ENCODE data around the gene FN3K.
"Not testable (repeated sequence)": the region's sequence is repeated elsewhere in the genome, so short reads cannot be mapped to it uniquely, and the experiment has no call there.

Gene FN3K

GRCh38 chr17:82775001-82775823 lies 39.8 kb downstream of the FN3K start:
- DNase-seq = peak in 1 of 2 experiments; percentile 20

- no peak for DNase-seq
Observed at GRCh38 chr17:82776454-82776853, 41.0 kb downstream of the FN3K start.

- DNase-seq = not testable (repeated sequence)
Observed at GRCh38 chr17:82777778-82778375, 42.5 kb downstream of the FN3K start.

- no peak for DNase-seq
Observed at GRCh38 chr17:82779541-82779940, 44.1 kb downstream of the FN3K start.

- DNase-seq = no peak
Observed at GRCh38 chr17:82780195-82780594, 44.8 kb downstream of the FN3K start.

GRCh38 chr17:82780971-82781893 lies 45.8 kb downstream of the FN3K start:
- DNase-seq = no peak

- DNase-seq = peak in 1 of 2 experiments; percentile 23
Observed at GRCh38 chr17:82781894-82782274, 46.5 kb downstream of the FN3K start.

GRCh38 chr17:82782657-82783207 lies 47.3 kb downstream of the FN3K start:
- no peak for DNase-seq

- DNase-seq = no peak
Observed at GRCh38 chr17:82783498-82783897, 48.1 kb downstream of the FN3K start.

GRCh38 chr17:82785581-82785980 lies 50.2 kb downstream of the FN3K start:
- not testable (repeated sequence) for DNase-seq

- no peak for DNase-seq
Observed at GRCh38 chr17:82786427-82786826, 51.0 kb downstream of the FN3K start.

GRCh38 chr17:82787081-82787848 lies 51.9 kb downstream of the FN3K start:
- DNase-seq = no peak

GRCh38 chr17:82788206-82789001 lies 53.0 kb downstream of the FN3K start:
- DNase-seq = no peak

- no peak for DNase-seq
Observed at GRCh38 chr17:82789051-82789592, 53.7 kb downstream of the FN3K start.

- no peak for DNase-seq
Observed at GRCh38 chr17:82789806-82790205, 54.4 kb downstream of the FN3K start.

GRCh38 chr17:82790391-82790790 lies 55.0 kb downstream of the FN3K start:
- no peak for DNase-seq

GRCh38 chr17:82791532-82791931 lies 56.1 kb downstream of the FN3K start:
- DNase-seq = no peak

GRCh38 chr17:82793974-82794630 lies 58.7 kb downstream of the FN3K start:
- DNase-seq = no peak

GRCh38 chr17:82794781-82795482 lies 59.5 kb downstream of the FN3K start:
- no peak for DNase-seq

GRCh38 chr17:82795615-82796014 lies 60.2 kb downstream of the FN3K start:
- no peak for DNase-seq

Measured in NCI-H524 (cell line).